Lower lobe of right lung (tissue), 2 donors: ENCODE data around the gene KICS2. TPM values are rescaled to one million over a fixed set of nuclear protein-coding genes. Genes with fewer than 3 reads are reported as not detected.

Experiments
- ATAC-seq, 2 donors: fragments of 200-7000 bp; cut with Tn5 transposase; one replicate each; pipeline ENCODE4 v1.9.1; 2020 to 2022; ENCODE audit warnings: mild to moderate bottlenecking in 2 of 2, moderate library complexity in 2 of 2
- DNase-seq: peaks from one replicate; pipeline ENCODE4 v3.0.0-alpha.2; 2020
- H3K27ac ChIP-seq: fragments of 200-600 bp; one replicate; pipeline ENCODE4 v1.8.0; 2022
- H3K27me3 ChIP-seq: fragments of 200-600 bp; one replicate; pipeline ENCODE4 v1.8.0; 2022; ENCODE audit warnings: low read depth
- H3K36me3 ChIP-seq: fragments of 200-600 bp; one replicate; pipeline ENCODE4 v1.8.0; 2022; ENCODE audit warnings: mild to moderate bottlenecking
- H3K4me1 ChIP-seq: fragments of 200-600 bp; one replicate; pipeline ENCODE4 v1.8.0; 2022
- H3K4me3 ChIP-seq: fragments of 200-600 bp; one replicate; pipeline ENCODE4 v1.8.0; 2022; ENCODE audit warnings: mild to moderate bottlenecking
- H3K9me3 ChIP-seq: fragments of 200-600 bp; one replicate; pipeline ENCODE4 v1.8.0; 2022
- CTCF ChIP-seq: fragments of 200-600 bp; IDR thresholded peaks from one replicate; pipeline ENCODE4 v1.8.0; 2022; ENCODE audit warnings: antibody characterized with exemption, mild to moderate bottlenecking
- intact Hi-C: fragments of 100-400 bp; cut with DNase I; formaldehyde crosslinking; loops from one replicate; pipeline ENCODE4 v1.11.0; 2022
- total RNA-seq: library from RNA; stranded (reverse); fragmentation: NEBNext Ultra II Directional; extraction: Animal tissue kit (Norgen Biotek cat#: 25700); gene quantifications from one replicate; pipeline ENCODE4 v1.2.1, GENCODE V29; 2021
- donor health status: DM: no; HTN: yes; CAD: no; lungs with severe emphysema.

The KICS2 gene
- total RNA-seq, 1 donor from 2014 or later = 8.6 TPM

- peak overlapping the region; percentile 18 for H3K27ac ChIP-seq
These were observed 30.6 kb upstream of the KICS2 start for GRCh38 chr12:64252681-64253080.

GRCh38 chr12:64243809-64244208, 21.7 kb upstream of the KICS2 start:
- no peak overlapping the region for H3K4me3 ChIP-seq
- no peak for TF ChIP-seq CTCF
- H3K4me1 ChIP-seq = no peaks in the 10 kb centered on the region
- intact Hi-C loops = no loop called here
- no peaks in the 10 kb centered on the region for H3K9me3 ChIP-seq
- H3K27ac ChIP-seq = no peak overlapping the region
- H3K36me3 ChIP-seq = no peaks in the 10 kb centered on the region
- no peak for ATAC-seq
- DNase-seq = no peak
- H3K27me3 ChIP-seq = no peaks in the 10 kb centered on the region

More at GRCh38 chr12:64252681-64253080, 30.6 kb upstream of the KICS2 start:
- peaks cover 6% of the 10 kb centered on the region for H3K4me1 ChIP-seq
- H3K9me3 ChIP-seq = no peaks in the 10 kb centered on the region
- H3K36me3 ChIP-seq = no peaks in the 10 kb centered on the region
- intact Hi-C loops = no loop called here
- no peaks in the 10 kb centered on the region for H3K27me3 ChIP-seq
- no peak for DNase-seq
- peak; percentile 43 to 61 for ATAC-seq
- no peak for TF ChIP-seq CTCF
- H3K4me3 ChIP-seq = no peak overlapping the region

GRCh38 chr12:64240781-64241180, 18.7 kb upstream of the KICS2 start:
- no peak for TF ChIP-seq CTCF
- Histone ChIP-seq H3K27me3 (no peaks in the 10 kb centered on the region), H3K27ac (no peak overlapping the region), H3K9me3 (no peaks in the 10 kb centered on the region), H3K4me3 (no peak overlapping the region), H3K4me1 (no peaks in the 10 kb centered on the region), H3K36me3 (no peaks in the 10 kb centered on the region)
- no peak for ATAC-seq
- DNase-seq = no peak
- intact Hi-C loops = no loop called here

- Histone ChIP-seq H3K9me3 (no peaks in the 10 kb centered on the region), H3K36me3 (no peaks in the 10 kb centered on the region), H3K4me3 (no peak overlapping the region), H3K27me3 (no peaks in the 10 kb centered on the region), H3K4me1 (no peaks in the 10 kb centered on the region), H3K27ac (no peak overlapping the region)
- ATAC-seq (no peak), DNase-seq (no peak)
- no peak for TF ChIP-seq CTCF
- intact Hi-C loops = no loop called here
These were observed 15.3 kb upstream of the KICS2 start for GRCh38 chr12:64237382-64237781.

GRCh38 chr12:64236549-64236948, 14.5 kb upstream of the KICS2 start:
- Histone ChIP-seq H3K27me3 (no peaks in the 10 kb centered on the region), H3K27ac (no peak overlapping the region), H3K9me3 (no peaks in the 10 kb centered on the region), H3K36me3 (no peaks in the 10 kb centered on the region), H3K4me3 (no peak overlapping the region), H3K4me1 (no peaks in the 10 kb centered on the region)
- ATAC-seq = no peak
- DNase-seq = no peak
- TF ChIP-seq CTCF = no peak
- intact Hi-C loops = no loop called here

GRCh38 chr12:64232196-64232595, 10.1 kb upstream of the KICS2 start:
- intact Hi-C loops = no loop called here
- H3K27me3 ChIP-seq = no peaks in the 10 kb centered on the region
- no peaks in the 10 kb centered on the region for H3K36me3 ChIP-seq
- ATAC-seq = no peak
- no peak overlapping the region for H3K4me3 ChIP-seq
- no peak for TF ChIP-seq CTCF
- no peaks in the 10 kb centered on the region for H3K4me1 ChIP-seq
- H3K9me3 ChIP-seq = no peaks in the 10 kb centered on the region
- no peak for DNase-seq
- no peak overlapping the region for H3K27ac ChIP-seq
